Colon (tissue), 2 donors: ENCODE data around the gene CCK.

Experiments
- FAIRE-seq: peaks from 2 replicates; lab custom pipeline; 2012; peaks lifted over from hg19 to GRCh38; lab: Jason Lieb, UNC
- donor health status: control.
- donor health status: control.

Gene CCK

DNA sequence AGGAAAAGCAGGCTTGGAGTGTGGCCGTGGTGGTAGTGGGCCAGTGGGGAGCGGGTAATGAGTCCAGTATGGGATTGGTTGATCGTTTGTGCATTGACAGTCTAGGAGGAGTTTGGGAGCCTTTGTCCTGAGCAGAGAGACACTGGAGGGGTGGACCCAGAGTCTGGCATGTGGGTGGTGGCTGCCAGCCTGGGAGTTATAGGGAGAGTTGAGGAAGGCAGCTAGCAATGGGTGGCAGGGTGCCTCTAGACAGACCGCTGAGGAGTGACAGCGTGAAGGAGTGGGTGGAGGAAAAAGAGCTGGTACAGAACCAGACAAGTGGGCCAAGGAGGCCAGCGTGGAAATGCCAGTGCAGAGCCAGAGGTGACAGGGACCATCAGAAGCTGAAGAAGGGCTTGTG lies 1.9 kb upstream of the CCK start:
- no peak for FAIRE-seq

DNA sequence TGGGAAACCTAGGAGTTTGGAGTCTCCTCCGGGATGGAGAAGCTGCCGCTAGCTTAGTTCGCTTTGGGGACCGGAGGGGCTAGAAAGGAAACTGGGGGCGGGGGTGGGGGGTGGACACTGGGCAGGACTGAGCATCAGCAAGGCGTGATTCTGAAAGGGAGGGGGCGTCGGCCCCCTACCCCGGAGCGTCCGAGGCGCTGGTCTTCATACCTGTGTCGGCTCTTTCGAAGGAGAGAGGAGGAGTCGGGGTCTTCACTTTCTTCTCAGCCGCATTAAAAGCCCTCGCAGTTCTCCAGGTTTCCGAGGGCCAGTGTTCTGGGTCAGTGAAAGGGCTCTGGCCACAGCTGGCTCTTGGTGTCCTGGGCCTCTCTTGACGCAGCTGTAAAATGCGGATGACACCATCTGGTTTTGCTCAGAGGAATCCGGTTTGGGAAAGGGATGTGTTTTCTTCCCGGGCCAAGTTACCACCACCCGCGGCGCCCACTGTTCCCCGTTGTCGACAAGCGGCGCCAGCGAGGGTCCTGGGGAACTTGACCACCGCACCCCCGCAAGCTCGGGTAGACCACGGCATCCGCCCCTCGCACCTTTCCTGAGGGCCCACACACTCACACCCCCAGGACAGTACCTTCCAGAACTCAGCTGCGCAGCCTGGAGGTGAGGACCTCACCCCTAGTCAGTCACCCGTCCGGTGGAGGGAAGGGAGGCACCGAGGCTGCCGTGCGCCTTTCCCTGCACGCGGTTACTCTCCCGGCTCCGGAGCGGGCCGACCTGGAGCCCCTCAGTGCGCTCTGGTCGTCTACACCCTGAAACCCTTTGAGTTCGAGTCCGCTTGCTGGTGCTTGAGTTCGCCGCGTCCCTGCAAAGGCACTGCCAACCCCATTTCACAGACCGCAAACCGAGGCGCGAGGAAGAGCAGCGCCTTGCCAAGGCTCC lies 660 bp downstream of the CCK start:
- FAIRE-seq, result no peak

DNA sequence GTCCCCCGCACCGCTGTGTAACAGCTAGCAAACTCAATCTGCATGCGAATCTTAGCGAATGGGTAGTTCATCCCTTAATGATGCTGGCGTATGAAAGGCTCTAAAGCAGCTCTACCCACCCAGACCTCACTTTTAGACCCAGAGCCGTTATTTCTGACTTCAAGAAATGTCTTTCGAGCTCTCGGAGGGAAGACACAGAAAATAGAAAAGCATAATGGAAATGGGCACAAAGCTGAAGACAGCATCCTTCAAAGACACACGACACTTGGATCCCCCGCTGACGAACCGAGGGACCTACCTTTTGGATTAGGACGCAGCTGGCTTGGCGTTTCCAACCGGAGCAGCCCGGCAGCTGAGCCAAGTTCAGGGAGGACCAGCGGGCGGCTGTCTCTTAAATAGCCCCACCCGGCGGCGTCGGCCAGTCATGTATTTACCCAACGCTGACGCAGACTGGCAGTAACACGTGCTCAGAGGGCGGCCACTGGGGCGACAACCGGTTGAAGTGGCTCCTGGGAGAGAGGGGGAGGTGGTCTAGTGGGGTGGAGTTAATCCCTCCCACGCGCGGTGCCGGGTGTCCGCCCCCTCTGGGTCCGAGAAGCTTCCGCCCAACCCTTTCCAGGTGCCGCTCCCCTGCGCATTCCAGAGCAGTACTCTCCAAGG lies 1.5 kb downstream of the CCK start:
- FAIRE-seq, result no peak

DNA sequence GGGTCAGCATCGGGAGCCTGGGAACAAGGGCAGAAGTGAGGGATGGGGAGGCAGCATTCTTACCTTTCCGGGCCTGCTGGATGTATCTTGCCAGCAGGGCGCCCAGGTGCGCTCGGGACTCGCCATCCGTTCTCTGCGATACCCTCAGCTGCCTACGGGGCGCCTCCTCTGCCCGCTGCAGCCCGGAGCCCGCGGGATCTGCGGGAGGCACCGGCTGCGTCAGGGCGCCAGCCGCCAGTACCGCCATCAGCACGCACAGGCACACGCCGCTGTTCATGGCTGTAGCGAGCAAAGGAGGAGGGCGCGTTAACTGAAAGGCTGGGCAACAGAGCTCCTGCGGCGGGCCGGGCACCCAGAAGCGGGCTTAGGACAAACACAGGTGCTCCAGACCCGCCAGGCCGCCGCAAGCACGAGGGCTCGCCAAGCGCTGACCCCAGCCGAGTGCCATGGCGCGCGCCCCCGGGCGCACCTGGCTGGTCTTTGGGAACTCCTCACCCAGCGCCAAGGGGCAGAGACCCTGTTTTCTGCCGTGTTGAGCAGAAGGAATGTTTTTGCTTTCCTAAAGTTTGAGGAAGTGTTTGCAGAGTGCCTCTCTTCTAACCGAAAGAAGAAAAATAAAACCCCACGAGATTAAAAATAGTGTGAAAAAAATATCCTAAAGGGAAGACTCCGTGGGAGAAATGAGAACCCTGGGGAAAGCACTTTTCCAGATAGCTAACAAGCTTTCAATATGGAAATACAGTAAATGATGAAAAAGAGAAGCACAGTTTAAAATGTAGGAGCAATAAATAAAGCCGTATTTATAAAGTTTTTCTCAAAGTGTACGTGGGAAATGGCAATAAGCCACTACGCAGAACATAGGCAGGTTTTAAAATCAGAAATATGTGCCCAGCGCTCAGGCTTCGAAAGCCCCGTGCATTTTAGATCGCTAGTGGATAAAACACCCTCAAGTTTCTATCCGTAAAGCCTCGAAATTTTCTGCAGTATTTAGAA lies 2.3 kb downstream of the CCK start:
- FAIRE-seq, result no peak

DNA sequence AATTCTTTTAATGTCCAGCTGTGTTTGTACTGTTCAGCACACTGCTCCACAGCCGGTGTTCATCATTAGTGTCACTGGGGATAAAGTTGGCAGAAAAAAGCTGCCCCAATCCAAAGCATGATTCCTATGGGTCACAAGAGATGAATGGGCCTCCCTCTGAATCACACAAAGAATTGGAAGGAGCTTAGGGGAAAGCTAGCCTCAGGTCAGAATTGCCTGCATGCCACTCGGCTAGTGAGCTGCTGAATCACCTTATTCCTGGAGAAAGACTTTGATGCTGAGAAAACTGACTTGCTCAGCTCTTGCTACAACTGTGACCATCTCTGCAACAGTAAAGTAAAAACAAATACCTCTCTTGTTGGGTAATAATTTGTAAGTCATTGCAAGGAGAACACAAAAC lies 3.5 kb downstream of the CCK start:
- no peak for FAIRE-seq

DNA sequence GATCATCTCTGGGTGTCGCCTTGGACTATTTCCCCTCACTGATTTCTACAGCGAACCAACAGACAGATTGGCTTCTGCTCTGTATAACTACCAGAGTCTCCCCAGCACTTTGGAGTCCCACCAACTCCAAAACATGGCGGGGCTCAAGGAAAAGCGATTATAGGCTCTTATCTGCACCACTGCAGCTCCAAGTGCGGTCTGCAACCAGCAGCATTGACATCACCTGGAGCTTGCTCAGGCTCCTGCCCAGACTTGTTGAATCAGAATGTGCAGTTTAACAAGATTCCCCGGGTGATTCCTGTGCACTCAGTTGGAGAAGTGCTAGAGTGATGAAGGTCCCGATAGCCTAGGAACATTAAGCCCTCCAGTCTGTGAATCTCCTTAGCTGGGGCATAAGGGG lies 9.0 kb downstream of the CCK start:
- no peak for FAIRE-seq

DNA sequence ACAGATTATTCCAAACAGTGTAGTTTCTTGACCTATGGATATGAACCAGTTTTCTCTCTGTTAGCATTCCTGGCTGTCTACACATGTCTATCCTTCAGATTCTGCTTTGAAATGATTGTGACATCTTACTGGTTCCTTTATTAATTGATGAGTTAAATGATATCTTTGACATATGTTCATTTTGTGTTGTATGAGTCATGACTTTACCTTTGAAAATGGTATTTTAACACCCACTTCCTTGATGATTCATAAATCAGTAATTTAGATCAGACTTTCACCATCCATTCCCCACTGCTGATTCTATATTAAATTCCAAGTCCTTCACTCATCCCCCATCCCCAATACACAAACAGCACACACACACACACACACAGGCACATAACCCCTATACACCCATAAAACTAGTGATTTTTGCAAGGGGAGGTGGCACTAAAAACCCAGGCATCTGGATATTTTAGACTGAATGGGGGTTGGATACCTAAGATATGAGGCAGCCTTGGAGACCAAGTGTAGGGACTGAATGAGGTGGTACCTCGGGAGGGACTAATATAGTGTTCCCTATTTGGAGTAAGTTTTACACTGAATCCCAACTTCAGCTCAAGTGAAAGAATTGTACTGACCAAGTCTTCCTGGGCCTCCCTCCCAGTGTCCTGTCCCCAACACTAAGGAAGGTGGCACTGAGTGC lies 9.7 kb downstream of the CCK start:
- no peak for FAIRE-seq

DNA sequence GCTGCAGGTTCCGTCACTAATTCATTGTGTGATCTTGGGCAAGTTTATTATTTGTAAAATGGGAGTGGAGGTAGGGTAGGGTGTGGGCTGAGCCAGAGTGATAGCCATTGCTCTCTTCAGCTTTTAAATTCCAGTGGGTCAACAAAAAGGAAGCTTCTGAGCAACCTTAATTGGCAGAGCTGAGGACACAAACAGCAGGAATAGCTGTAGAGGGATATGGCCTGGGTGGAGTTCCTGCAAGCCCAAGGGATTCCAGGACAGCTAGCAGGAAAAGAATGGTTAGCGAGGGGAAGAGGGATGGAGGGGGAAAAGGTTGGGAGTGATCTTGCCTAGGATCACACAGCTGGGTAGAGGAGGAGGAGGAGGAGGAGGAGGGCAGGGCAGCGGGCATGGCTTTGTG lies 11.4 kb downstream of the CCK start:
- FAIRE-seq, result no peak

DNA sequence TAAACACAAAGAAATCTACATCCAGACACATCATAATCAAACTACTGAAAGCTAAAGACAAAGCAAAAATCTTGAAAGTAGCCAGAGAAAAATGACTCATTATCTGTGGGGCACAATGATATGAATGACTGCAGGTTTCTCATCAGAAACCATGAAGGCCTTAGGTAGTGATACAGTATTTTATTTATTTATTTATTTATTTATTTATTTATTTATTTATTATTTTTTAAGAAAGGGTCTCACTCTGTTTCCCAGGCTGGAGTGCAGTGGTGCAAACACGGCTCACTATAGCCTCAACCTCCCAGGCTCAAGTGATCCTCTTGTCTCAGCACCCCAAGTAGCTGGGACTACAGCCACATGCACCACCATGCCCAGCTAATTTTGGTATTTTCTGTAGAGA lies 15.2 kb downstream of the CCK start:
- no peak for FAIRE-seq

DNA sequence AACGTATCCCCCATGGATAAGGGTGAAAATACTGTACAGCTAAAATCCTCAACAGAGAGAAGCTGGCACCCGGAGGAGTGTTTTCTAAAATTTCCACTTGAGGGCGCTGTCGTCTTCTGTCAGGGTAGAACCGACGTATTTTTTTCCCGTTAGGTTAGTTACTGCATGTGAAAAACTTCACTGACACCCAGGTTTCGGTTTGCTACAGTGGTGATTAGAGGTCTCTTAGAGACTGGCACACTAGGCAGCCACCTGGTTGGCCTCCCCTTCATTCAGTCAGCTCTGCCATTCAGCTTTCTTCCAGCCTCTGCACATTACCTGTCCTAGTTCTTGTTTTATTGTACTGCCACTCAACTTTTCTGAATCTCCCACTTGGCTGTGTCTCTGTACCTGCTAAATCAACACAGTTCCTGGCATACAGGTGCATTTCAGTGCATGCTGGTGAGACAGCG lies 18.4 kb downstream of the CCK start:
- no peak for FAIRE-seq

DNA sequence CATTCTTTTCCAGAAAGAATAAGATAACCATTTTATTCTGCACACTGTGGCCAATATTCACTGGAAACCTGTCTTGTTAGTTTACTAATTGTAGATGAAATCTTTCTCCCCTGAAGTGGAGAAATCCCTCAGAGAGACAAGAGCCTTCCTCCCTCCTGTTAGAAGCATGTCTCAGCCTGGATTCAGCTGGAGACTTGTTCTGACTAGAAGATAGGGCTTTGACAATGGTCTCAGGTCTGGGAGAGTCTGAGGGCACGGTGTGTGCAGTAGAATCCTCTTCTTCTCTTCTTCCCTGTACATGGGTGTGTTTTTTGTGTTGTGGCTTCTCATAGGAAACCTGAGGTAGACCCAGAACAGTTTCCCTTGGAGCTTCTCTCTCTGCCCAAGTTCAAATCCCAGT lies 19.9 kb downstream of the CCK start:
- no peak for FAIRE-seq

DNA sequence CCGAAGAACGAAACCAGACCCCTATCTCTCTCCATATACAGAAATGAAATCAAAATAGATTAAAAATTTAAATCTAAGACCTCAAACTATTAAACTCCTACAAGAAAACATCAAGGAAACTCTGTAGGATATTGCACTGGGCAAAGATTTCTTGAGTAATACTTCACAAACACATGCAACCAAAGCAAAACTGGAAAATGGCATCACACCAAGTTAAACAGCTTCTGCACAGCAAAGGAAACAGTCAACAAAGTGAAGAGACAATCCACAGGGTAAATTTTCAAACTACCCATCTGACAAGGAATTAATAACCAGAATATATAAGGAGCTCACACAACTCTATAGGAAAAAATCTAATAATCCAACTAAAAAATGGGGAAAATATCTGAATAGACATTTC lies 29.4 kb downstream of the CCK start:
- no peak for FAIRE-seq

DNA sequence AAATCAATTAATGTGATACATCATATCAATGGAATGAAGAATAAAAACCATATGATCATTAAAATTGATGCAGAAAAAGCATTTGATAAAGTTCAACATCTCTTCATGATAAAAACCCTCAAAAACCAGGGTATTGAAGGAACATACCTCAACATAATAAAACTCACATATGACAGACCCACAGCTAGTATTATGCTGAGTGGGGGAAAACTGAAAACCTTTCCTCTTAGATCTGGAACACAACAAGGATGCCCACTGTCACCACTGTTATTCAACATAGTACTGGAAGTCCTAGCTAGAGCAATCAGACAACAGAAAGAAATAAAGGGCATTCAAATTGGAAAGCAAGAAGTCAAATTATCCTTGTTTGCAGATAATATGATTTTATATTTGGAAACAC lies 30.5 kb downstream of the CCK start:
- FAIRE-seq, result no peak

DNA sequence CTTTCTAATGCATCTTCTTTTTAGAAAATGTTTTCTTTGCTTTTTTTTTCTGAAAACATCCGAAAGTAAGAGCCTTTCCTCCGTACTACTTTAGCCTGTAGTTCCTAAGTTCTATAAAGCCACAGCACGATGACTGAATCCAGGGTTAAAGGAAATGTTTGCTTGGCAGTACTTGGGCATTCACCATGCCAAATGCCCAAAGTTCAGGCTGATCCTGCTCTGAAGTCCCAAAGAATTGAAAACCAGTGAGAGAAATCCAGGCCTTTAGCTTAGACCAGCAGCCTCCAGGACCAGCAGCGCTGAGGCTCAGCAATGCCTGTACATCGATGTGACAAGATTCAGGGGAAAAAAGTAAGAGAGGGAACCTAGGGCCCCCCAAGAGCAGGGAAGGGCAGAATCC lies 35.1 kb downstream of the CCK start:
- no peak for FAIRE-seq

DNA sequence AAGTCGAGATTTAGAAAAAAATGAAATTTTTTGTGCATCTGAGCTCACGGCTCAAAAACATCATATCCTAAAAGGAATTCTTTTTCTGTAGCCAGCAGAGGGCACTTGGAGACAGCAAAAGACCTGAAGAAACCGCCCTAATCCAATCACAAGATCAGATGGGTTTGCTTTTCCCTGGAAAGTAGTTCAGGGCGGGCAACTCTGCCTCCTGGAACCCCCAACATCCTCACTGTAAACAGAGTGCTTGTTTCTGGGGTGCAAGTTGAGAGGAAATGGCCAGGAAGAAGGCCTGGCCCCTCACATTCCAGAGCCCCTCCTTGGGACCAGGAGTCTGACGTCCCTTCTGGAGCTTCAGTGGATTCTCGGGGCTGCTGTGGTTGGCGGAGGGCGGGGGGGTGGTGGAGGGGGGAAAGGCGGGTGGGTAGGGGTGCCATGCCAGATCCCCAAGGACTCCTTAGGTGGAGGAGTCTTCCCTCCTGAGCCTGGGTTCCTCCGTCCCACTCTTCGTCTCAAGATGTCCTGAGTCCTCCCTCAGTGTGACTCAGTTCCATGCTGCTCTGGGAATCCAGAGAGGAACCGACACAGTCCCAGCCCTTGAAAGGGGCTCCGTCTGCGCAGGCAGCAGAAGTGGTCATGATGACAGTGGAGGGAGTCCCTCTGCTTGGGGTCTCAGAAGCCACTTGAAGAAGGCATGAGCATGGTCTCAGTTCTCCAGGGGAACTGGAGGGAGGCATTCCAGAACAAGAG lies 35.9 kb downstream of the CCK start:
- no peak for FAIRE-seq

DNA sequence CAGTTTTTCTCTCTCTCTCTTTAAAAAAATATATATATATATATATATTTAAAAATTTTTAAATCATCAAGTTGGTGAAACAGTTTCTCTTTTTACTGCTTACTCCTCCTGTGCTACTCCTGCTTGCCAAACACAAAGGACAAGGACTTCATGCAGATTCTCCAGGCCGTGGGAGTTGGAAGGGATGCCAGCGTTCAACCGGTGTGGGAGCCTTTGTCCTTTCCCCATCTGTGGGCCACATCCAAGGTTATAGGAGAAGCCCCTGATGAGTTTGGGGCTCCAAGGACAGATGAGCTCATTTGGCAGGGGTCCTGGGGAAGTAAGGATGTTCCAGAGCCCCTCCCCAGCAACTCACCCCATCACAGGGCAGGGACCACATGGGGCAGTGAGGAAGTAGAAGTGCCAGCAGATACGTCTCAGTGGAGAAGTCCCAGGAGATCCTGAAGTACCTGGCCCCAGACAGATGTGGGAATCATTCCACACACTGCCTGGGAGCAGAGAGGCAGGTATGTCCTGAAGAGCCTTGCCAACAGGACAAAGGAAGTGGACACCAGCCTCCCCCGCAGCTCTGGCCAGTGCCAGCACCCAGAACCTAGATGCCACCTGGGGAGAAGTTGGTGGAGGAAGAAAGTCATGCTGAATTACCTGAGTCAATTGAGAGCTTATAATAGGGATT lies 36.6 kb downstream of the CCK start:
- no peak for FAIRE-seq

DNA sequence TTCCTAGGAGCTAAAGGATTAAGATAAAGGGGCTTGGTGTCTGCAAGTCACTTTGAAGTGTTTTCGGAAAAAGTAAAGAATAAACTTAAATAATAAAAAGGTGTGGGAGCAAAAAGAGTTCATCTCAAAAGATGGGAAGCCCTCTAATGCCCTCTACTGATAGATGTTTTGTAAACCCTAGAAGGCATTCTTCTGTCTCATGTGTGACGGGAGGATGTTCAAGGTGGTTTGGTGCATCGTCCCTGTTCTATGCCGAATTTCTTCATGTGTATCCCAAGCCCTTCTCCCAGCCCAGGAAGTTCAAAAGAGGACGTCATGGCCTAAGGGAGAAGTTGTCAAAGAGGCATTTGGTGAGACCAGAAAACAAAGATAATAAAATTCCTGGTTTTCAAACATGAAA lies 37.2 kb downstream of the CCK start:
- FAIRE-seq, result no peak

DNA sequence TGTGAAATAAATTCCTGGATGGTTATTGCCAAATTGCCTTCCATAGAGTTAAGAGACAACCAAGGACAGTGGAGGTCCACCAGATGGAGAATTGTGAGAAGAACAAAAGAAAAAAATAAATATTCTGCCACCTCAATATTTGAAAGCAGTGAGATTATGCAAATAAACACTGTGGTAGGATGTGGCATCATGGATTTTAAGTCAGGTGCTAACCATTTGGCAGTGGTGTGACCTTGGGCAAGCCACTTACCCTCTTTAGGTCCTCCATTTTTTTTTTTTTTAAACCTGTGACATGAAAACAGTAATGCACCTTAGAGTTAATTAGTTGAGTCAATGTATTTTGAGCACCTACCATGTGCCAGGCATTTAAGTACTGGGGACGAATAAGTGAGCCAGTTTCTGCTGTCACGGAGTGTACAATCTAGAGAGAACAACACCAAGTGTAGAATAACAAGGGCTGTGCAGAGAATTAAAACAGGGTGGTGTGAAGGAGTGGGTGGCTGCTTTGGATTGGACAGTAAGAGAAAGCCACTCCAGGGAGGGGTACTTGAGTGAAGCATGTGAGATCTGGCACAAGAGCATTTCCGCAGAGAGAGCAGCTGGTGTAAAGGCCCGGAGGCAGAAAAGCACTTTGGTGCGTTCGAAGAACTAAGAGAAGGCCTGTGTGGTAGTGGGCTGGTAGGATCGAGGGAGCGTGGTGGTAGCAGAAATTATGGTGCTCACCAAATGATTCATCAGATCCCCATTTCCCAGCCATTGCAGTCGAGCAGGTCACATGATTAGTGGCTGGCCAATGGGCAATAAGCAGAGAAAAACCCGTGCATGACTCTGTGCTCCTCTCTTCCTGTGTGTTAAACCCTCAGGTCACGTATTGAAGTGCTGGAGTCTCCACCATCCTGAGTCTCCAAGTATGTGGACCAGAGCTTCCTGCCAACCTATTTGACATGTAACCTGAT lies 39.2 kb downstream of the CCK start:
- FAIRE-seq, result no peak
